ENCODE data around the gene TCFL5. TPM values are rescaled to one million over a fixed set of nuclear protein-coding genes. Genes with fewer than 3 reads are reported as not detected.

The TCFL5 gene
- total RNA-seq, 2 donors from 2014 or later: 7.1 to 24.8 TPM

- Histone ChIP-seq H3K27ac (no peak overlapping the region), H3K4me1 (replicated peaks) (peaks cover 7% of the 10 kb centered on the region), H3K4me3 (no peak overlapping the region), H3K27me3 (replicated peaks; ENCODE audit: insufficient read depth) (no peaks in the 10 kb centered on the region), H3K9me3 (no peaks in the 10 kb centered on the region), H3K36me3 (no peaks in the 10 kb centered on the region)
- TF ChIP-seq POLR2A (IDR thresholded peaks at IDR 0.05) (no peak), POLR2AphosphoS5 (IDR thresholded peaks at IDR 0.05) (no peak), CTCF (IDR thresholded peaks at IDR 0.05) (no peak)
- intact Hi-C loops (cut with DNase I): no loop called here
- no peak for DNase-seq (ENCODE audit: low spot score)
- WGBS: 74% methylated on average over 29 of the region's 29 CpGs
These were observed 33.0 kb downstream of the TCFL5 start for GRCh38 chr20:62828511-62829230.

GRCh38 chr20:62828051-62828450 is 33.6 kb downstream of the TCFL5 start:
- TF ChIP-seq POLR2A (IDR thresholded peaks at IDR 0.05): no peak
- TF ChIP-seq POLR2AphosphoS5 (IDR thresholded peaks at IDR 0.05): no peak
- TF ChIP-seq CTCF (IDR thresholded peaks at IDR 0.05): no peak
- Histone ChIP-seq H3K4me3 (no peak overlapping the region), H3K27me3 (replicated peaks; ENCODE audit: insufficient read depth) (no peaks in the 10 kb centered on the region), H3K4me1 (replicated peaks) (peaks cover 7% of the 10 kb centered on the region), H3K27ac (no peak overlapping the region), H3K9me3 (no peaks in the 10 kb centered on the region), H3K36me3 (no peaks in the 10 kb centered on the region)
- 92% methylated on average over 9 of the region's 9 CpGs for WGBS
- intact Hi-C loops (cut with DNase I): no loop called here
- DNase-seq (ENCODE audit: low spot score): no peak

- DNase-seq (ENCODE audit: low spot score): no peak
- TF ChIP-seq POLR2AphosphoS5 (IDR thresholded peaks at IDR 0.05) (no peak), POLR2A (IDR thresholded peaks at IDR 0.05) (no peak)
- Histone ChIP-seq H3K27me3 (replicated peaks; ENCODE audit: insufficient read depth) (no peaks in the 10 kb centered on the region), H3K9me3 (no peaks in the 10 kb centered on the region), H3K27ac (no peak overlapping the region), H3K4me3 (no peak overlapping the region), H3K4me1 (replicated peaks) (peaks cover 7% of the 10 kb centered on the region), H3K36me3 (no peaks in the 10 kb centered on the region)
- intact Hi-C loops (cut with DNase I): no loop called here
- WGBS: 78% methylated on average over 20 of the region's 29 CpGs
These were observed 34.1 kb downstream of the TCFL5 start for GRCh38 chr20:62827311-62828038.

GRCh38 chr20:62826646-62827310 is 34.8 kb downstream of the TCFL5 start:
- Histone ChIP-seq H3K27me3 (replicated peaks; ENCODE audit: insufficient read depth) (no peaks in the 10 kb centered on the region), H3K27ac (no peak overlapping the region), H3K36me3 (no peaks in the 10 kb centered on the region), H3K9me3 (no peaks in the 10 kb centered on the region), H3K4me3 (no peak overlapping the region), H3K4me1 (replicated peaks) (no peaks in the 10 kb centered on the region)
- TF ChIP-seq POLR2A (IDR thresholded peaks at IDR 0.05) (no peak), CTCF (IDR thresholded peaks at IDR 0.05) (no peak), POLR2AphosphoS5 (IDR thresholded peaks at IDR 0.05) (no peak)
- WGBS: 93% methylated on average over 24 of the region's 24 CpGs
- DNase-seq (ENCODE audit: low spot score): no peak
- intact Hi-C loops (cut with DNase I): no loop called here

GRCh38 chr20:62825986-62826645 is 35.5 kb downstream of the TCFL5 start:
- Histone ChIP-seq H3K36me3 (no peaks in the 10 kb centered on the region), H3K27ac (no peak overlapping the region), H3K4me1 (replicated peaks) (no peaks in the 10 kb centered on the region), H3K4me3 (no peak overlapping the region), H3K9me3 (no peaks in the 10 kb centered on the region), H3K27me3 (replicated peaks; ENCODE audit: insufficient read depth) (no peaks in the 10 kb centered on the region)
- WGBS: 84% methylated on average over 24 of the region's 27 CpGs
- intact Hi-C loops (cut with DNase I): no loop called here
- no peak for TF ChIP-seq POLR2AphosphoS5 (IDR thresholded peaks at IDR 0.05)
- TF ChIP-seq POLR2A (IDR thresholded peaks at IDR 0.05): no peak
- no peak for TF ChIP-seq CTCF (IDR thresholded peaks at IDR 0.05)
- DNase-seq (ENCODE audit: low spot score): no peak
